ENCODE measurements around the gene SLC39A7.

- TF ChIP-seq RXRA (IDR thresholded peaks at IDR 0.05), result no peak
- TF ChIP-seq RAD21 (IDR thresholded peaks at IDR 0.05), result no peak
- TF ChIP-seq, protein P1, sequence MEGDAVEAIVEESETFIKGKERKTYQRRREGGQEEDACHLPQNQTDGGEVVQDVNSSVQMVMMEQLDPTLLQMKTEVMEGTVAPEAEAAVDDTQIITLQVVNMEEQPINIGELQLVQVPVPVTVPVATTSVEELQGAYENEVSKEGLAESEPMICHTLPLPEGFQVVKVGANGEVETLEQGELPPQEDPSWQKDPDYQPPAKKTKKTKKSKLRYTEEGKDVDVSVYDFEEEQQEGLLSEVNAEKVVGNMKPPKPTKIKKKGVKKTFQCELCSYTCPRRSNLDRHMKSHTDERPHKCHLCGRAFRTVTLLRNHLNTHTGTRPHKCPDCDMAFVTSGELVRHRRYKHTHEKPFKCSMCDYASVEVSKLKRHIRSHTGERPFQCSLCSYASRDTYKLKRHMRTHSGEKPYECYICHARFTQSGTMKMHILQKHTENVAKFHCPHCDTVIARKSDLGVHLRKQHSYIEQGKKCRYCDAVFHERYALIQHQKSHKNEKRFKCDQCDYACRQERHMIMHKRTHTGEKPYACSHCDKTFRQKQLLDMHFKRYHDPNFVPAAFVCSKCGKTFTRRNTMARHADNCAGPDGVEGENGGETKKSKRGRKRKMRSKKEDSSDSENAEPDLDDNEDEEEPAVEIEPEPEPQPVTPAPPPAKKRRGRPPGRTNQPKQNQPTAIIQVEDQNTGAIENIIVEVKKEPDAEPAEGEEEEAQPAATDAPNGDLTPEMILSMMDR (IDR thresholded peaks at IDR 0.05; ENCODE audit: low read depth, low read length, missing input control), result no peak
- no peak for TF ChIP-seq YY1 (IDR thresholded peaks at IDR 0.05)
- TF ChIP-seq, protein P2, sequence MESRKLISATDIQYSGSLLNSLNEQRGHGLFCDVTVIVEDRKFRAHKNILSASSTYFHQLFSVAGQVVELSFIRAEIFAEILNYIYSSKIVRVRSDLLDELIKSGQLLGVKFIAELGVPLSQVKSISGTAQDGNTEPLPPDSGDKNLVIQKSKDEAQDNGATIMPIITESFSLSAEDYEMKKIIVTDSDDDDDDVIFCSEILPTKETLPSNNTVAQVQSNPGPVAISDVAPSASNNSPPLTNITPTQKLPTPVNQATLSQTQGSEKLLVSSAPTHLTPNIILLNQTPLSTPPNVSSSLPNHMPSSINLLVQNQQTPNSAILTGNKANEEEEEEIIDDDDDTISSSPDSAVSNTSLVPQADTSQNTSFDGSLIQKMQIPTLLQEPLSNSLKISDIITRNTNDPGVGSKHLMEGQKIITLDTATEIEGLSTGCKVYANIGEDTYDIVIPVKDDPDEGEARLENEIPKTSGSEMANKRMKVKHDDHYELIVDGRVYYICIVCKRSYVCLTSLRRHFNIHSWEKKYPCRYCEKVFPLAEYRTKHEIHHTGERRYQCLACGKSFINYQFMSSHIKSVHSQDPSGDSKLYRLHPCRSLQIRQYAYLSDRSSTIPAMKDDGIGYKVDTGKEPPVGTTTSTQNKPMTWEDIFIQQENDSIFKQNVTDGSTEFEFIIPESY (IDR thresholded peaks at IDR 0.05), result no peak
- TF ChIP-seq JUND (IDR thresholded peaks at IDR 0.05), result no peak
- no peak for TF ChIP-seq TAF1 (conservative IDR thresholded peaks at IDR 0.05)
- TF ChIP-seq FOXA2 (IDR thresholded peaks at IDR 0.05), result no peak
- TF ChIP-seq HNF4G (IDR thresholded peaks at IDR 0.05), result no peak
- TF ChIP-seq GABPA (IDR thresholded peaks at IDR 0.05 in 1 of 2, conservative IDR thresholded peaks at IDR 0.05 in 1 of 2), result no peak
Measured at GRCh38 chr6:33206027-33206863, 5.6 kb downstream of the SLC39A7 start.

Measured in liver (tissue), 3 donors.